ENCODE measurements around the gene MOB1A.
"Not testable (repeated sequence)": the region's sequence is repeated elsewhere in the genome, so short reads cannot be mapped to it uniquely, and the experiment has no call there.

The MOB1A gene

GRCh38 chr2:74219846-74220486 lies 41.3 kb upstream of the MOB1A start:
- H3K4me1 ChIP-seq = peaks cover 4% of the 10 kb centered on the region
- no peak overlapping the region for H3K4me2 ChIP-seq (ENCODE audit: low read length)
- no peaks in the 10 kb centered on the region for H3K9me3 ChIP-seq (ENCODE audit: control insufficient read depth, low read length)
- no peak overlapping the region for H3K27ac ChIP-seq
- no peaks in the 10 kb centered on the region for H3K27me3 ChIP-seq (ENCODE audit: control insufficient read depth, insufficient read depth, low read length)
- no peak overlapping the region for H3K9ac ChIP-seq
- no peaks in the 10 kb centered on the region for H3K36me3 ChIP-seq (ENCODE audit: control insufficient read depth, insufficient read depth, low read length)
- no peaks in the 10 kb centered on the region for H3K79me2 ChIP-seq
- no peak overlapping the region for H2AFZ ChIP-seq
- no peak overlapping the region for H3K4me3 ChIP-seq (ENCODE audit: low read depth, low read length)
- TF ChIP-seq CTCF (IDR thresholded peaks at IDR 0.05) = no peak

- Histone ChIP-seq H3K9ac (no peak overlapping the region), H2AFZ (no peak overlapping the region), H3K4me3 (ENCODE audit: low read depth, low read length) (no peak overlapping the region), H3K79me2 (no peaks in the 10 kb centered on the region), H3K36me3 (ENCODE audit: control insufficient read depth, insufficient read depth, low read length) (no peaks in the 10 kb centered on the region), H3K27ac (no peak overlapping the region), H3K4me2 (ENCODE audit: low read length) (no peak overlapping the region), H3K27me3 (ENCODE audit: control insufficient read depth, insufficient read depth, low read length) (no peaks in the 10 kb centered on the region), H3K9me3 (ENCODE audit: control insufficient read depth, low read length) (no peaks in the 10 kb centered on the region), H3K4me1 (peaks cover 4% of the 10 kb centered on the region)
- no peak for TF ChIP-seq CTCF (IDR thresholded peaks at IDR 0.05)
Measured at GRCh38 chr2:74216642-74217041, 38.0 kb upstream of the MOB1A start.

- H3K9ac ChIP-seq; H3K27ac ChIP-seq; H3K9me3 ChIP-seq (ENCODE audit: control insufficient read depth, low read length); H3K79me2 ChIP-seq; H3K27me3 ChIP-seq (ENCODE audit: control insufficient read depth, insufficient read depth, low read length); H3K4me1 ChIP-seq; H3K36me3 ChIP-seq (ENCODE audit: control insufficient read depth, insufficient read depth, low read length); H3K4me2 ChIP-seq (ENCODE audit: low read length); H3K4me3 ChIP-seq (ENCODE audit: low read depth, low read length); H2AFZ ChIP-seq: not testable (repeated sequence)
Measured at GRCh38 chr2:74215771-74216170, 37.1 kb upstream of the MOB1A start.

GRCh38 chr2:74212702-74213410 lies 34.2 kb upstream of the MOB1A start:
- H3K9ac ChIP-seq = no peak overlapping the region
- H3K36me3 ChIP-seq (ENCODE audit: control insufficient read depth, insufficient read depth, low read length) = no peaks in the 10 kb centered on the region
- H3K4me2 ChIP-seq (ENCODE audit: low read length) = no peak overlapping the region
- H3K4me3 ChIP-seq (ENCODE audit: low read depth, low read length) = no peak overlapping the region
- H3K79me2 ChIP-seq = no peaks in the 10 kb centered on the region
- TF ChIP-seq CTCF (IDR thresholded peaks at IDR 0.05) = no peak
- H3K4me1 ChIP-seq = no peaks in the 10 kb centered on the region
- H3K27me3 ChIP-seq (ENCODE audit: control insufficient read depth, insufficient read depth, low read length) = no peaks in the 10 kb centered on the region
- no peak overlapping the region for H2AFZ ChIP-seq
- no peaks in the 10 kb centered on the region for H3K9me3 ChIP-seq (ENCODE audit: control insufficient read depth, low read length)
- H3K27ac ChIP-seq = no peak overlapping the region

GRCh38 chr2:74206180-74206688 lies 27.6 kb upstream of the MOB1A start:
- Histone ChIP-seq H3K4me1 (no peaks in the 10 kb centered on the region), H3K4me2 (ENCODE audit: low read length) (no peak overlapping the region), H2AFZ (no peak overlapping the region), H3K36me3 (ENCODE audit: control insufficient read depth, insufficient read depth, low read length) (no peaks in the 10 kb centered on the region), H3K9me3 (ENCODE audit: control insufficient read depth, low read length) (no peaks in the 10 kb centered on the region), H3K27me3 (ENCODE audit: control insufficient read depth, insufficient read depth, low read length) (no peaks in the 10 kb centered on the region), H3K27ac (peak overlapping the region; percentile 25), H3K9ac (no peak overlapping the region), H3K79me2 (no peaks in the 10 kb centered on the region), H3K4me3 (ENCODE audit: low read depth, low read length) (no peak overlapping the region)
- TF ChIP-seq CTCF (IDR thresholded peaks at IDR 0.05) = no peak

Data from parathyroid adenoma (tissue), 2 donors.